Erythroblast (primary cell): ENCODE data around the gene ALDH16A1.
"Not testable (repeated sequence)": the region's sequence is repeated elsewhere in the genome, so short reads cannot be mapped to it uniquely, and the experiment has no call there.

Experiments
- DNase-seq, 2 experiments: peaks; one replicate each; lab custom pipeline; 2025; lab: John Stamatoyannopoulos, UW
- GATA1 ChIP-seq: IDR thresholded peaks from 2 replicates; pipeline ENCODE4 v1.6.1; 2011; ENCODE audit warnings: low read depth, mild to moderate bottlenecking, control low read depth, low read length, moderate library complexity
- POLR2A ChIP-seq: IDR thresholded peaks from 2 replicates; pipeline ENCODE4 v1.6.1; 2011; ENCODE audit warnings: mild to moderate bottlenecking, low read length

The ALDH16A1 gene

GRCh38 chr19:49455773-49456172, 2.7 kb downstream of the ALDH16A1 start:
- no peak for DNase-seq
- no peak for TF ChIP-seq POLR2A
- TF ChIP-seq GATA1, result no peak

GRCh38 chr19:49456326-49456725, 3.3 kb downstream of the ALDH16A1 start:
- DNase-seq, result no peak
- no peak for TF ChIP-seq GATA1
- TF ChIP-seq POLR2A, result no peak

DNA sequence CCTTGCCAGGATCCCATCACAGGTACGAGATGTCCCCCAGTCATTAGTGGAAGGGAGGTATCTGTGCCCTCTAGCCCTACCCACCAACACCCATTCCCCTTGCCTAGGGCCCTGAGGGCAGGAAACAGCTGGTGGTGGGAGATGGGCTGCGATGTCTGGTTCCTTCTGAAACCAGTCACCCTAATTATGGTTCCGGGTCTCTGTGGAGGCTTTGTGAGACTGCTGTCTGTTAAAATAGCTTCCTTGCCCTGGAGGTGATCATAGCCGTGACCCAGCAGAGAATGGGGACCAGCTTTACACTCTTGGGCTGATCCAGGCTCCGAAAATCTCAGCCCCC, 5.5 kb downstream of the ALDH16A1 start:
- no peak for DNase-seq
- TF ChIP-seq POLR2A (no peak), GATA1 (no peak)

- no peak for TF ChIP-seq POLR2A
- no peak for TF ChIP-seq GATA1
- DNase-seq, result no peak
Measured at GRCh38 chr19:49459388-49459787, 6.4 kb downstream of the ALDH16A1 start.

DNA sequence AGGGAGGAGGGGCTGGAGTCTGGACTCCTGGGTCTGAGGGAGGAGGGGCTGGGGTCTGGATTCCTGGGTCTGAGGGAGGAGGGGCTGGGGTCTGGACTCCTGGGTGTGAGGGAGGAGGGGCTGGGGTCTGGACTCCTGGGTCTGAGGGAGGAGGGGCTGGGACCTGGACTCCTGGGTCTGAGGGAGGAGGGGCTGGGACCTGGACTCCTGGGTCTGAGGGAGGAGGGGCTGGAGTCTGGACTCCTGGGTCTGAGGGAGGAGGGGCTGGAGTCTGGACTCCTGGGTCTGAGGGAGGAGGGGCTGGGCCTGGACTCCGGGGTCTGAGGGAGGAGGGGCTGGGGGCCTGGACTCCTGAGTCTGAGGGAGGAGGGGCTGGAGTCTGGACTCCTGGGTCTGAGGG, 8.1 kb downstream of the ALDH16A1 start:
- not testable (repeated sequence) for DNase-seq

DNA sequence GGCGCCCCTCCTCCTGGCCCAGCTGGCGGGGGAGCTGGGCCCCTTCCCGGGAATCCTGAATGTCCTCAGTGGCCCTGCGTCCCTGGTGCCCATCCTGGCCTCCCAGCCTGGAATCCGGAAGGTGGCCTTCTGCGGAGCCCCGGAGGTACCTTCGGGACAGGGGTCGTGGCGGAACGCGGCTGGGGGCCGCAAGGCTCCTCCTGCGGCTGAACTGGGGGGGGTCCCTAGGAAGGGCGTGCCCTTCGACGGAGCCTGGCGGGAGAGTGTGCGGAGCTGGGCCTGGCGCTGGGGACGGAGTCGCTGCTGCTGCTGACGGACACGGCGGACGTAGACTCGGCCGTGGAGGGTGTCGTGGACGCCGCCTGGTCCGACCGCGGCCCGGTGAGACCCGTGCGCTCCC, 8.6 kb downstream of the ALDH16A1 start:
- TF ChIP-seq GATA1, result no peak
- TF ChIP-seq POLR2A, result no peak

DNA sequence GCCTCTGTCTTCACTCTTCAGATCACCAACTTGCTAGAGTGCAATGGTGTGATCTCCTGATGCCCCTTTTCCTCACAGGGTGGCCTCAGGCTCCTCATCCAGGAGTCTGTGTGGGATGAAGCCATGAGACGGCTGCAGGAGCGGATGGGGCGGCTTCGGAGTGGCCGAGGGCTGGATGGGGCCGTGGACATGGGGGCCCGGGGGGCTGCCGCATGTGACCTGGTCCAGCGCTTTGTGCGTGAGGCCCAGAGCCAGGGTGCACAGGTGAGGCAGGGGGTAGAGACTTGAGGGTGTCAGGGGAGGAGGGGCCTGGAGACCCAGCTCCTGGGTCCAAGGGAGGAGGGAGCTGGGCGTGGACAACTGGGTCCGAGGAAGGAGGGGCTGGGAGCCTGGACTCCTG, 9.5 kb downstream of the ALDH16A1 start:
- no peak for DNase-seq
- TF ChIP-seq POLR2A, result no peak
- no peak for TF ChIP-seq GATA1

More for the DNA sequence above, 8.6 kb downstream of the ALDH16A1 start:
- no peak for DNase-seq

DNA sequence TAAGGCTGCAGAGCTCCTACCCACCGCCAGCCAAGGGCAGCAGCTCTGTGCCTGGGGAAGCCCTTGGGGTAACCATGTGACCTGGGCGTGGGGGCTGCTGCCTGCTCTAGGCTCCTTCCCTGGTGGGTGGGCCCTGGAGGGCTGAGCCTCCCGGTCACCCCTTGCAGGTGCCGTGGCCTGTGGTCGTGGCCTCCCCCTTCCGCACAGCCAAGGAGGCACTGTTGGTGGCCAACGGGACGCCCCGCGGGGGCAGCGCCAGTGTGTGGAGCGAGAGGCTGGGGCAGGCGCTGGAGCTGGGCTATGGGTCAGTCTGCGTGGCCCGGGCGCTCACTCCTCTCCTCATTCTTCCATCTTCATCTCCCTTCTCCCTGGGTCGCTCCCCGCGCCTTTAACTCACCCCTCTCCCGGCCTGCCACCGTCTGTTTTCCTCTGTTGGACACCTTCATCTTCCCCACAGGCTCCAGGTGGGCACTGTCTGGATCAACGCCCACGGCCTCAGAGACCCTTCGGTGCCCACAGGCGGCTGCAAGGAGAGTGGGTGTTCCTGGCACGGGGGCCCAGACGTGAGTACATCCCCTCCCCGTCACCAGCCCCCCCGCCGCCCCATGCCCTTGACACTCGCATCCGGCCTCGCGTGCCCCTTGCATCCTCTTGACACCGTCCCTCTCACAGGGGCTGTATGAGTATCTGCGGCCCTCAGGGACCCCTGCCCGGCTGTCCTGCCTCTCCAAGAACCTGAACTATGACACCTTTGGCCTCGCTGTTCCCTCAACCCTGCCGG, 11.1 kb downstream of the ALDH16A1 start:
- TF ChIP-seq POLR2A (no peak), GATA1 (no peak)
- no peak for DNase-seq

- no peak for TF ChIP-seq GATA1
- TF ChIP-seq POLR2A, result no peak
- no peak for DNase-seq
Measured at GRCh38 chr19:49465371-49465770, 12.3 kb downstream of the ALDH16A1 start.

GRCh38 chr19:49468199-49468598, 15.2 kb downstream of the ALDH16A1 start:
- no peak for DNase-seq
- TF ChIP-seq GATA1, result no peak
- TF ChIP-seq POLR2A, result no peak

DNA sequence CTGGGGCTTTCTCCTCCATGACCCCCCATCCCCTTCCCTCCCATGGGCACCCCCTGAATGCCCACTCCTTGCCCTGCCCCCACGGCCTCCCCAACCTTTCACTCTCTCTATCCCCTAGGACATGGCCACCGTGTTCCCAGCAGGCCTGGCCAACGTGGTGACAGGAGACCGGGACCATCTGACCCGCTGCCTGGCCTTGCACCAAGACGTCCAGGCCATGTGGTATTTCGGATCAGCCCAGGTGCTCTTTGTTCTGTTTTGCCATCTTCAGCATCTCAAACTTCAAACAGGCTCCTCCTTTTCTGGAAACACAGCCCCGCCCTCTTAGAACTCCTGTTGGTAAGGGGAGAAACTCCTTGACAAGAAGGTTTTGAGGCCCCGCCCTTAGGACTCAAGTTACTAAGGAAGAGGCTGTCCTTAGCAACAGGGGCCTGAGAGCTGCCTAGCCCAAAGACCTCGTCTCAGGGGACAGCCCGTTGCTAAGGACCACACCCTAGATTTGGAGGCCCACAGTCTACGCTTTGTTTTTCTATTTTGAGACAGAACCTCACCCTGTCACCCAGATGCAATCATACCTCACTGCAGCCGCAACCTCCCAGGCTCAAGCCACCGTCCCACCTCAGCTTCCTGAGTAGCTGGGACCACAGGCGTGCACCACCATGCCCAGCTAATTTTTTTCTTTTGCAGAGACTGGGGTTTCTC, 15.9 kb downstream of the ALDH16A1 start:
- DNase-seq, result peak; percentile 86 to 89
- TF ChIP-seq GATA1 (no peak), POLR2A (no peak)

DNA sequence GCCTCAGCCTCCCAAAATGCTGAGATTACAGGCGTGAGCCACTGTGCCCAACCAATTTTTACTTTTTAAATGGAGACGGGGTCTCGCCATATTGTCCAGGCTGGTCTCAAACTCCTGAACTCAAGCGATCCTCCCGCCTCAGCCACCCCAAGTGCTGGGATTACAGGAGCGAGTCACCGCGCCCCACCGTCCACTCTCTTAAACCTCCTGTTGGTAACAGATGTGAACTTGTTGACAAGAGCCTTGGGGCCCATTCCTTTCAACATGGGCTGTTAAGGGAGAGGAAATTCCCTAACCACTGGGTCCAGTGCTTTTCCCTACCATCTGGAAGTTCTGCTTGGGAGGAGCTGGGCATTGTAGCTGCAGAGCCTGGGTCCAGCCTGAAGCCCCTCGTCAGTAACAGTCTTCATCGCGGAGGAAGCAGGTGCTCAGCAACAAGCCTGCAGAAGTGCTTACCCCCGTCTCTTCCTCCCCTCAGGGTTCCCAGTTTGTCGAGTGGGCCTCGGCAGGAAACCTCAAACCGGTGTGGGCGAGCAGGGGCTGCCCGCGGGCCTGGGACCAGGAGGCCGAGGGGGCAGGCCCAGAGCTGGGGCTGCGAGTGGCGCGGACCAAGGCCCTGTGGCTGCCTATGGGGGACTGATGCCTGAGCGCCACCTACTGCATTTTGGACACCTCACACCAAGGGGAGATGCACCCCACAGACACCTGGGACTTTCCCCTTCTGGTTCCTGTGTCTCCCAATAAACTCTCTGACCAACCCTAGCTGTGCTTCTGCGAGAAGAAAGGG, 17.0 kb downstream of the ALDH16A1 start:
- TF ChIP-seq GATA1 (no peak), POLR2A (no peak)
- DNase-seq, result no peak

GRCh38 chr19:49470615-49470978, 17.6 kb downstream of the ALDH16A1 start:
- no peak for DNase-seq

GRCh38 chr19:49472936-49473335, 19.9 kb downstream of the ALDH16A1 start:
- TF ChIP-seq GATA1 (no peak), POLR2A (no peak)
- DNase-seq, result no peak

More at GRCh38 chr19:49470615-49470978, 17.6 kb downstream of the ALDH16A1 start:
- TF ChIP-seq POLR2A (no peak), GATA1 (no peak)

DNA sequence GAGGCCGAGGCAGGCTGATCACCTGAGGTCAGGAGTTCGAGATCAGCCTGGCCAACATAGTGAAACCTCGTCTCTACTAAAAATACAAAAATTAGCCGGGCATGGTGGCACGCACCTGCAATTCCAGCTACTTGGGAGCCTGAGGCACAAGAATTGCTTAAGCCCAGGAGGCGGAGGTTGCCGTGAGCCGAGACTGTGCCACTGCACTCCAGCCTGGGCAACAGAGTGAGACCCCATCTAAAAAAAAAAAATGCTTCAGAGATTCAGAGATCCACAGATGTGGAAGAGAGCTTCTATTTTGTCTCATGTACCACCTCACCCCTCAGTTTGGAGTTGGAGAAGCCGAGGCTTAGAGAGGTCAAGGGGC, 20.5 kb downstream of the ALDH16A1 start:
- not testable (repeated sequence) for DNase-seq
